GM10248 (cell line): Measurements from ENCODE around the gene GJC1.

ENCODE experiments used
- CTCF ChIA-PET: fragments of 300-600 bp; sonication (Branson Sonifier 250); formaldehyde crosslinking; extraction: SDS; loops from one replicate; lab custom pipeline; 2021; ENCODE audit warnings: antibody characterized with exemption; lab: Yijun Ruan, JAX
- POLR2A ChIA-PET: fragments of 350-650 bp; sonication (Branson Sonifier 250); formaldehyde crosslinking; extraction: SDS; loops from one replicate; lab custom pipeline; 2020; ENCODE audit warnings: antibody characterized with exemption; lab: Yijun Ruan, JAX
- DNase-seq: peaks from one replicate; pipeline ENCODE4 v3.0.0; 2012; ENCODE audit errors: extremely low spot score
- CTCF ChIP-seq: IDR thresholded peaks from 2 replicates; pipeline ENCODE4 v1.5.1; 2012; ENCODE audit warnings: mild to moderate bottlenecking, low read depth; ENCODE audit errors: extremely low read depth, missing control alignments, control extremely low read depth

Gene GJC1

GRCh38 chr17:44767493-44767892 lies 62.6 kb downstream of the GJC1 start:
- CTCF ChIA-PET: interaction anchor here (1.1 kb wide), 2 partner anchors 11 to 12 kb away, joined by 3 read pairs; no protein-coding TSS in a partner anchor
- peak; percentile 54 for DNase-seq
- TF ChIP-seq CTCF: no peak
- POLR2A ChIA-PET: no interaction called here

- POLR2A ChIA-PET: interaction anchor here (0.6 kb wide), 1 partner anchor 11 kb away, joined by 4 read pairs; no protein-coding TSS in a partner anchor
- CTCF ChIA-PET: interaction anchor here (2.1 kb wide), 1 partner anchor 12 kb away, joined by 7 read pairs; no protein-coding TSS in a partner anchor
- TF ChIP-seq CTCF: no peak
- DNase-seq: no peak
Measured at GRCh38 chr17:44766409-44767038, 63.6 kb downstream of the GJC1 start.

- CTCF ChIA-PET: interaction anchor here (2.1 kb wide), 1 partner anchor 13 kb away, joined by 7 read pairs; no protein-coding TSS in a partner anchor
Measured at GRCh38 chr17:44765965-44766364, 64.1 kb downstream of the GJC1 start.

GRCh38 chr17:44763170-44763569 lies 66.9 kb downstream of the GJC1 start:
- no peak for TF ChIP-seq CTCF
- CTCF ChIA-PET: interaction anchor here (0.9 to 4.5 kb wide), 3 partner anchors 9 to 16 kb away, joined by 3 to 31 read pairs (median 14); no protein-coding TSS in a partner anchor
- DNase-seq: no peak
- POLR2A ChIA-PET: interaction anchor here (0.6 kb wide), 1 partner anchor 728 kb away, joined by 3 read pairs; no protein-coding TSS in a partner anchor

More at GRCh38 chr17:44765965-44766364, 64.1 kb downstream of the GJC1 start:
- no peak for TF ChIP-seq CTCF
- no peak for DNase-seq
- POLR2A ChIA-PET: interaction anchor here (0.6 kb wide), 2 partner anchors 11 to 33 kb away, joined by 4 read pairs; no protein-coding TSS in a partner anchor

GRCh38 chr17:44761932-44762810 lies 67.9 kb downstream of the GJC1 start:
- ChIA-PET CTCF (interaction anchor here (0.9 to 4.5 kb wide), 4 partner anchors 8 to 337 kb away, joined by 3 to 31 read pairs (median 8); no protein-coding TSS in a partner anchor), POLR2A (no interaction called here)
- no peak for TF ChIP-seq CTCF
- no peak for DNase-seq
